Measurements from ENCODE around the gene FAM240A.

DNA sequence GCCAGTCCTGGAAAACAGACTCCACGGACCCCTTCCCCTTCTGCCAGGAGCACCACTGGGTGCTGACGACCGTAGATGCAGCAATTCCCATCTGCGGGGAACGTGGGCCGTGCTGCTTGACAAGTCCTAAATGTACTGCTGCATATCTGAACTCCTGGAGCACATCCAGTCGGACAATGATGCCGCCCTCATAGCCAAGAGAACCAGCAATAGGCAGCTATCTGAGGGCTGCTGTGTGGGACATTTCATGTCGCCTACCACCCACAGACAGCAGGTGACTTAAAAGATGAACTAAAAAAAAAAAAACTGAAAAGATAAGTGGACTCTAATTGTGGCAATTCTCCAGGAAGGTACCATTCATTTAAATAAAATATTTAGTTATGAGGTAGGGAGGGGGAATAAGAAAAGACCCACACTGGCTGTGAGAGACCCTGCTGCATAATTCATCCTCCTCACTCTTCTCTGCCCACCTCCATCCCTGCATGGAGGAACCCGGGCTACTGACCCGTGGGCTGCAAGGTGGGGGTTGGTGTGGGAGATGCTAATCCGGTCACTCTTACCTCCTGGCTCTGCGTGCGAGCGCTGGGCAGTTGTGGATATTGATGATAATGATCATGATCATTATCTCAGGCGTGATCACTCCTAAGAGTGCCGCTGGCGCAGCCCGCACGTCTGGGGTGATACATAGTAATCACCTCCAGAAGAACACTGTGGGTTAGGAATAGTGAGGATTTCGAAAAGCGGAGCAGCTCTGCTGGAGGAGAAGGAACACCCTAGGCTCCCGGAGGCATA lies 52.8 kb downstream of the FAM240A start:
- TF ChIP-seq POLR2AphosphoS5 (IDR thresholded peaks at IDR 0.05; ENCODE audit: low read depth, low read length) (no peak), SP1 (IDR thresholded peaks at IDR 0.05; ENCODE audit: low read depth) (no peak), EZH2 (IDR thresholded peaks at IDR 0.05) (no peak), POLR2A (IDR thresholded peaks at IDR 0.05; ENCODE audit: borderline replicate concordance, extremely low read depth, insufficient read depth, insufficient read length) (no peak), YY1 (IDR thresholded peaks at IDR 0.05; ENCODE audit: extremely low read depth, insufficient replicate concordance, low read depth, low read length) (no peak), SIN3A (IDR thresholded peaks at IDR 0.05; ENCODE audit: low read depth) (no peak)
- TF ChIP-seq, protein P1, sequence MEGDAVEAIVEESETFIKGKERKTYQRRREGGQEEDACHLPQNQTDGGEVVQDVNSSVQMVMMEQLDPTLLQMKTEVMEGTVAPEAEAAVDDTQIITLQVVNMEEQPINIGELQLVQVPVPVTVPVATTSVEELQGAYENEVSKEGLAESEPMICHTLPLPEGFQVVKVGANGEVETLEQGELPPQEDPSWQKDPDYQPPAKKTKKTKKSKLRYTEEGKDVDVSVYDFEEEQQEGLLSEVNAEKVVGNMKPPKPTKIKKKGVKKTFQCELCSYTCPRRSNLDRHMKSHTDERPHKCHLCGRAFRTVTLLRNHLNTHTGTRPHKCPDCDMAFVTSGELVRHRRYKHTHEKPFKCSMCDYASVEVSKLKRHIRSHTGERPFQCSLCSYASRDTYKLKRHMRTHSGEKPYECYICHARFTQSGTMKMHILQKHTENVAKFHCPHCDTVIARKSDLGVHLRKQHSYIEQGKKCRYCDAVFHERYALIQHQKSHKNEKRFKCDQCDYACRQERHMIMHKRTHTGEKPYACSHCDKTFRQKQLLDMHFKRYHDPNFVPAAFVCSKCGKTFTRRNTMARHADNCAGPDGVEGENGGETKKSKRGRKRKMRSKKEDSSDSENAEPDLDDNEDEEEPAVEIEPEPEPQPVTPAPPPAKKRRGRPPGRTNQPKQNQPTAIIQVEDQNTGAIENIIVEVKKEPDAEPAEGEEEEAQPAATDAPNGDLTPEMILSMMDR (IDR thresholded peaks at IDR 0.05 in 2 of 3, conservative IDR thresholded peaks at IDR 0.05 in 1 of 3; ENCODE audit: borderline replicate concordance in 1 of 3, insufficient read depth in 1 of 3, low read depth in 2 of 3, low read length in 2 of 3) = no peak
- TF ChIP-seq, protein P2, sequence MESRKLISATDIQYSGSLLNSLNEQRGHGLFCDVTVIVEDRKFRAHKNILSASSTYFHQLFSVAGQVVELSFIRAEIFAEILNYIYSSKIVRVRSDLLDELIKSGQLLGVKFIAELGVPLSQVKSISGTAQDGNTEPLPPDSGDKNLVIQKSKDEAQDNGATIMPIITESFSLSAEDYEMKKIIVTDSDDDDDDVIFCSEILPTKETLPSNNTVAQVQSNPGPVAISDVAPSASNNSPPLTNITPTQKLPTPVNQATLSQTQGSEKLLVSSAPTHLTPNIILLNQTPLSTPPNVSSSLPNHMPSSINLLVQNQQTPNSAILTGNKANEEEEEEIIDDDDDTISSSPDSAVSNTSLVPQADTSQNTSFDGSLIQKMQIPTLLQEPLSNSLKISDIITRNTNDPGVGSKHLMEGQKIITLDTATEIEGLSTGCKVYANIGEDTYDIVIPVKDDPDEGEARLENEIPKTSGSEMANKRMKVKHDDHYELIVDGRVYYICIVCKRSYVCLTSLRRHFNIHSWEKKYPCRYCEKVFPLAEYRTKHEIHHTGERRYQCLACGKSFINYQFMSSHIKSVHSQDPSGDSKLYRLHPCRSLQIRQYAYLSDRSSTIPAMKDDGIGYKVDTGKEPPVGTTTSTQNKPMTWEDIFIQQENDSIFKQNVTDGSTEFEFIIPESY (IDR thresholded peaks at IDR 0.05; ENCODE audit: extremely low read depth, insufficient replicate concordance, low read length) = no peak
